Measurements from ENCODE around the gene NEURL1B.

DNA sequence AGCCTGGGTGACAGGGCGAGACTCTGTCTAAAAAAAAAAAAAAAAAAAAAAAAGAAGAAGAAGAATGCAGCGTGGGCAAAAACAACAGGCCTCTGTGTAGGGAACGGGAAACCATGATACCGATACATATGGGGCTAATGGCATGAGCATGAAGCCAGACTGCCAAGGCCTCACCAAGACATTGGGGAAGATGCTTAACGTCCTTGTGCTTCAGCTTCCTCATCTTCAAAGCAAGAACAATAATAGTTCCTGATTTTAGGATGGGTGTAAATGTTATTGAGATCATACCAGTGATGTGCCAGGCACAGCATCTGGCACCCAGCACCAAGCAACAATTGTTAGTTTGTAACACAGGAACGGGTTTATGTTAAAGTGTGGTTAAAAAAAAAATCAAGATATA is 51.4 kb downstream of the NEURL1B start:
- TF ChIP-seq, protein P1, sequence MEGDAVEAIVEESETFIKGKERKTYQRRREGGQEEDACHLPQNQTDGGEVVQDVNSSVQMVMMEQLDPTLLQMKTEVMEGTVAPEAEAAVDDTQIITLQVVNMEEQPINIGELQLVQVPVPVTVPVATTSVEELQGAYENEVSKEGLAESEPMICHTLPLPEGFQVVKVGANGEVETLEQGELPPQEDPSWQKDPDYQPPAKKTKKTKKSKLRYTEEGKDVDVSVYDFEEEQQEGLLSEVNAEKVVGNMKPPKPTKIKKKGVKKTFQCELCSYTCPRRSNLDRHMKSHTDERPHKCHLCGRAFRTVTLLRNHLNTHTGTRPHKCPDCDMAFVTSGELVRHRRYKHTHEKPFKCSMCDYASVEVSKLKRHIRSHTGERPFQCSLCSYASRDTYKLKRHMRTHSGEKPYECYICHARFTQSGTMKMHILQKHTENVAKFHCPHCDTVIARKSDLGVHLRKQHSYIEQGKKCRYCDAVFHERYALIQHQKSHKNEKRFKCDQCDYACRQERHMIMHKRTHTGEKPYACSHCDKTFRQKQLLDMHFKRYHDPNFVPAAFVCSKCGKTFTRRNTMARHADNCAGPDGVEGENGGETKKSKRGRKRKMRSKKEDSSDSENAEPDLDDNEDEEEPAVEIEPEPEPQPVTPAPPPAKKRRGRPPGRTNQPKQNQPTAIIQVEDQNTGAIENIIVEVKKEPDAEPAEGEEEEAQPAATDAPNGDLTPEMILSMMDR (IDR thresholded peaks at IDR 0.05): no peak
- TF ChIP-seq POLR2AphosphoS5 (IDR thresholded peaks at IDR 0.05): no peak
- no peak for TF ChIP-seq EP300 (IDR thresholded peaks at IDR 0.05)

Measured in gastroesophageal sphincter (tissue), 3 donors.